ENCODE results near the gene TNNI3. TPM values are rescaled to one million over a fixed set of nuclear protein-coding genes. Genes with fewer than 3 reads are reported as not detected.

TNNI3 gene
- total RNA-seq, 1 donor, result not detected

DNA sequence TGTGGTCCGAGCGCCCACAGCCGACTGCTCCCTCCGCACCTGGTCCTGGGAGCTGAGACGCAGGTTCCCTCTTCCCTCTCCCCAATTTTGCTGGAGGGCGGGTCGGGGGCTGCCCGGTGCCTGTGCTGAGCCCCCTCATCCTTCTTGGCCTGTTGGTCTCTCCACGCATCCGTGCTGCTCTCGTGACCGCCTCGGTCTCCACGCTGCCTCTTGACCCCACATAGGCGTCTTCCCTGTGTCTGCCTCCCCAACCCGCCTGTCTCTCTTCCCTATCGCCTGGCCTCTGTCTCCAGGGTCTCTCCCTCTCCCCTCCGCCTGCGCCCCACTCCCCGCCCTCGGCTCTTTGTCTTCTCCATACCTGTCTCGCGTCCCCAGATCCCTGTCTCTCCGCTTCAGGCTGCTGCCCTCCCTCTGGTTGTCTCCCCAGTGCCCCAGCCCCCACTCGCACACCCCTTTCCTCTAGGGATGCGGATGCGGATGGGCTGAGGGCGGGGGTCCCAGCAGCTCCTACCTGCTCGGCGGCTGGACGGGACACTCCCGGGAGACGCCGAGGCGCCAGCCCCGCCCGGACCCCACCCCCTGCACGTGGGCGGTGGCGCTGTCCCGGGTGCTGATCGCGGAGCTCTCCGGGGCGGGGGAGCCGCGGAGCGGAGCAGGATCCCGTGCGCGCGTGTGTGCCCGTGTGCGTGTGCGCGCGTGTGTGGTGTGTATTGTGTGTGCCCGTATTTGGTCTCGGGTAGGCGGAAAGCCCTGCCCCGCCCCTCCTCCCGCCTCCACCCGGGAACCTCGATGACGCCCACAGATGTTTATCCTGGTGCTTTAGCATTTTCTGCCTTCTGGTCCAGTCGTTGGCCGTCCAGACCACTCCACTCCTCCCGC, 22.3 kb upstream of the TNNI3 start, which contains the start of gene SYT5:
Gene SYT5, minus strand, starts transcription at position 684 of the 879 bp plus-strand sequence. CDS start 1,248 bp downstream, outside the sequence.
- DNase-seq (ENCODE audit: low read depth), result no peak
- TF ChIP-seq, protein P1, sequence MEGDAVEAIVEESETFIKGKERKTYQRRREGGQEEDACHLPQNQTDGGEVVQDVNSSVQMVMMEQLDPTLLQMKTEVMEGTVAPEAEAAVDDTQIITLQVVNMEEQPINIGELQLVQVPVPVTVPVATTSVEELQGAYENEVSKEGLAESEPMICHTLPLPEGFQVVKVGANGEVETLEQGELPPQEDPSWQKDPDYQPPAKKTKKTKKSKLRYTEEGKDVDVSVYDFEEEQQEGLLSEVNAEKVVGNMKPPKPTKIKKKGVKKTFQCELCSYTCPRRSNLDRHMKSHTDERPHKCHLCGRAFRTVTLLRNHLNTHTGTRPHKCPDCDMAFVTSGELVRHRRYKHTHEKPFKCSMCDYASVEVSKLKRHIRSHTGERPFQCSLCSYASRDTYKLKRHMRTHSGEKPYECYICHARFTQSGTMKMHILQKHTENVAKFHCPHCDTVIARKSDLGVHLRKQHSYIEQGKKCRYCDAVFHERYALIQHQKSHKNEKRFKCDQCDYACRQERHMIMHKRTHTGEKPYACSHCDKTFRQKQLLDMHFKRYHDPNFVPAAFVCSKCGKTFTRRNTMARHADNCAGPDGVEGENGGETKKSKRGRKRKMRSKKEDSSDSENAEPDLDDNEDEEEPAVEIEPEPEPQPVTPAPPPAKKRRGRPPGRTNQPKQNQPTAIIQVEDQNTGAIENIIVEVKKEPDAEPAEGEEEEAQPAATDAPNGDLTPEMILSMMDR (IDR thresholded peaks at IDR 0.05; ENCODE audit: insufficient read depth, low read length), result no peak
- peak within 1 kb of the TSS; percentile 57 for H3K4me3 ChIP-seq (ENCODE audit: low read depth, low read length)

DNA sequence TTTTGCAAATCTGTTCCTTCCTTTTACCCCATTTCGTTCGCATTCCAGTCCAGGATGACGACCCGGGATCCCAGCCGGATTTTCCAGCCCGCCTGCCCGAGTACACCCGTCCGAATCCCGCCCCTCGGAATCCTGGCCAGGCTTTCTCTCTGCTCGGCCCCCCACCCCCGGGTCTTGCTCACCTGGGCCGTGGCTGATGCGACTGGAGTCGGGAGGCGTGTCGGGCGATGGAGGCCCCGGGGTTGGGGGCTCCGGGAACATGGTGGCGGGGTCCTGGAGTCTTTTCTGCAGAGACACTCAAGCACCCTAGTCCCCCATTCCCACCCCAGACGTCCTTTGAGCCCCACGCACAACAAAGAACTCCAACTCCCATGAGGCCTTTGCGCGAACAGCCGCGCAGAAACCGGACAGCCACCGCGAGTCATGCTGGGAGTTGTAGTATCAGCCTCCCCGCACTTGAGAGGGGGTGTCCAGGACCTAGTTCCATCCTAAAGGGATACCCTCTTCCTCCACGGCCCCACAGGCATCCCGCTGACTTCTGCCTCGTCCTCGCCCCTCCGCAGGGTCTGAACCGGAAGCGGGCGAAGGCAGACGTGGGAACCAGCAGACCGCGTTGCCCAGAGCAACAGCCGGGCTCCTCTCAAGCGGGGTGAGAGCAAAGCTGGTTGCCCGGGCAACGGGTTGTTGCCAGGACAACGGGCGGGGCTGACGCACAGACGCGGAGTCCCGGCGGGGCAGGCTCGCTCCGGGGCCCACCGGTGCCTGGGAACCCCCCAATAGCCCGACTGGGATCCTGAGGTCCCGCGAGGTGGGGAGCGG, 21.5 kb upstream of the TNNI3 start:
- DNase-seq (ENCODE audit: low read depth), result peak; percentile 72
- H3K4me3 ChIP-seq (ENCODE audit: low read depth, low read length), result peak overlapping the region; percentile 57

DNA sequence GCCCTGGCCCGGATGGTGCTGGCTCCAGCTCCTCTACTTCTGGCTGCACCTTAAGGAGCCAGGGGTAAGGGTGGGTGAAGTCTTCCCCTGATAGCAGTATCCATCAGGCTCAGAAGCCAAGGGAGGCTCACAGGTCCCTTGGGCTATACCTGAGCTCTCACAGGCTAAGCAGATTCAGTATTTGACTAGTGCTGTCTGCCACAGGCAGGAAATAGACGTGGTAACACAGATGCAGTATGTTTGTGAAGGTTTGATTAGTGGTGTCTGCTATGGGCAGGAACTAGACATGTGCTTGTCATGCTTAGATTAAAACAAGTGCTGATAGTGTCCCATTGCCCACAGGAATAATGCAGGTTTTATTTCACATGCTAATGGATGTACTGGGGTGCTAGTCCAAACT, 18.5 kb upstream of the TNNI3 start:
- no peak overlapping the region for H3K4me3 ChIP-seq (ENCODE audit: low read depth, low read length)
- DNase-seq (ENCODE audit: low read depth), result no peak
- TF ChIP-seq, protein P1 (IDR thresholded peaks at IDR 0.05; ENCODE audit: insufficient read depth, low read length), result no peak

More for the DNA sequence above, 21.5 kb upstream of the TNNI3 start:
- TF ChIP-seq, protein P1 (IDR thresholded peaks at IDR 0.05; ENCODE audit: insufficient read depth, low read length), result no peak

DNA sequence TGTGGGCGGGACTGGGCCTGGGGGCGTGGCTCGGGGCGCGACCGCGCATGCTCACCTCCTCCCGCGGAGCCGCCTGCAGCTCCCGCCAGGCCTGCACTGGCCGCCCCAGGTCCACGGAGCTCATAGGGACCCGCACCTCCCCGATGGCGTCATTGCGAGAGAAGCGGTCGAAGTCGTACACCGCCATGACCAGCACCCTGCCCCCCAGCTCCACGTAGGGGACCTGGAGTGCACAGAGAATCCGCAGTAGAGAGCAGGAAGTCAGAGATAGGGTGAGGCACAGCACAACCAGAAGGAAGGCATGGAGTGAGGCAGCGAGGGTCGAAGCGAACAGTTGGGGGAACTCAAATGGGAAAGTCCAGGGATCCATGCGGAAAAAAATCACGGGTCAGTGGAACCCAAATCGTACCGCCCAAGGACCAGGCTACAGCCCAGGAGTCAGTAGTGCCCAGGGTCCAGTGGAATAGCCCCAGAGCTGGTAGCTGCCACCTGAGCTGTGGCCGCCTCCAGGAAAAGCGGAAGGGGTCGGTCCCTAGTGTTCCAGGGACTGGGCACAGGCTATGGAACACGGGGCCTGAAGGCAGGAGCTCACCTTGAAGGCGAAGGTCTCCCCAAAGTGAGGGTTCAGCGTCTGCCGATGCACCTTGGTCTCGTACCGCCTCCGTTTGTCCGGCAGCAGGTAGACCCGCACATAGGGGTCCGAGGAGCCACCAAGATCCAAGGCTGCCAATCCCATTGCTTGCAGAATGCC, 17.8 kb upstream of the TNNI3 start:
- TF ChIP-seq, protein P1 (IDR thresholded peaks at IDR 0.05; ENCODE audit: insufficient read depth, low read length), result no peak
- DNase-seq (ENCODE audit: low read depth), result no peak
- H3K4me3 ChIP-seq (ENCODE audit: low read depth, low read length), result no peak overlapping the region

DNA sequence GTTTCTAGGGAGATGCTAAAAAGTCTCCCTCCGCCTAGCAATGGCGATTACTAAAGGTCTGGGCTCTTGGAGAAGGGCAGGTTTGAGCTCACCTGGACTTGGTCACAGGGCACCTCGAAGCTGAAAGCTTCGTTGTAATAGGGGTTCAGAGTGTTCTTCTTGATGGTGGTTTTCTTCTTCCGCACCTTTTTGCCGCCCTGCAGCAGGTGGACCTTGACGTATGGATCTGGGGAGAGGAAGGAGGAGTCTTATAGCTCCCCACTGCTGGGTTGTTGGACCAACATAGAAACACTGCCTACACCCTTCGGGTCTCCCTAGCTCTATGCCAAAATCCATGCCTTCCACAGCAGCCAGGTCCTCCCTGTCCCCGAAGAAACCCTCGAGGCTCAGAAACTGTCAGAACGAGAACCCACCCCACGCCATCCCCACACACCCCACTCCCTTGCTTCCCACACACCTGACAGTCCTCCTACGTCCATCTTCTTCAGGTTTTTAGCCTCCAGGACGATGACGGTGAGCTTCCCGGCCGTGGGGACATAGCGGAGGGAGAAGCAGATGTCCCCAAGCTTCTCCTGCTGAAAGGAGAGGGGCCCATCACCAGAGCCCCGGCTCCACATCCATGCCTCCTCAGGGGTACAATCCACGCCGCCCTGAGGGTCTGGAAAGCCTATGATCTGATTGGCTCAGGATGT, 17.0 kb upstream of the TNNI3 start:
- TF ChIP-seq, protein P1 (IDR thresholded peaks at IDR 0.05; ENCODE audit: insufficient read depth, low read length), result no peak
- DNase-seq (ENCODE audit: low read depth), result no peak
- peak overlapping the region; percentile 22 for H3K4me3 ChIP-seq (ENCODE audit: low read depth, low read length)
